ENCODE measurements around the gene CD300LB.

CD300LB gene

DNA sequence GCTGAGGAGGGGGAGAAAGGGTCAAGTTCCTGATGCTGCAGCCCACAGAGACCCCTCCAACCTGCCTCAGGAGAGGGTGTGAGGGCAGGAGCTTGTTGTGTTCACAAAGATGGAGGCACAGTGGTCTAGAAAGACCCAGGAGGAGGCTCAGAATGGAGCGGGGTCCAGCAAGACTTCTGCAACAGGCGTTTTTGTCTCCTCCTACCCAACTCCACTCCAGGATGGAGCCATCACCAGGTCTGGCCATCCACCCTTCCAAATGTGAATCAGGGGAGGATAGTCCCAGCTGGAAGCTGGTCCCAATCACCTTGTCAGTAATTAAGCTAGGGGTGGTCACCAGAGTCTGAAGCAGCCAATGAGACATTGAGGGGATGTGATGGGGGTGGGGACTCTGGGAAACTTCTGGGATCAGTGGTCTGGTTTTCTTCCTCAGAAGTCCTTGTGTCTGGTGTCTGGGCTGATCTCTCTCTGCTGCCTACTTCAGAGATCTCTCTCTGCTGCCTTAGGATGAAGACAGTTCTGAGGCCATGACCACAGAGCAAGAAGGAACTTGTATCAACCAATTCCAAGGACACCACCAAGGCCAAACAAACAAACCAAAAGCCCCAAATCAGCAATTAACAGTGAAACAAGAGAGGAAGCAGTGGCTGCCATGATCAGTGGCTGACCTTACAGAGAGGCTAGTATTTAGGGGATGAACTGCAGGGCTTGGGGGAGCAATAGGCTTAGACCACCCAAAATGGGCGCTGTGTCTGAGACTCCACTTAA is 14.5 kb downstream of the CD300LB start:
- TF ChIP-seq, protein P1, sequence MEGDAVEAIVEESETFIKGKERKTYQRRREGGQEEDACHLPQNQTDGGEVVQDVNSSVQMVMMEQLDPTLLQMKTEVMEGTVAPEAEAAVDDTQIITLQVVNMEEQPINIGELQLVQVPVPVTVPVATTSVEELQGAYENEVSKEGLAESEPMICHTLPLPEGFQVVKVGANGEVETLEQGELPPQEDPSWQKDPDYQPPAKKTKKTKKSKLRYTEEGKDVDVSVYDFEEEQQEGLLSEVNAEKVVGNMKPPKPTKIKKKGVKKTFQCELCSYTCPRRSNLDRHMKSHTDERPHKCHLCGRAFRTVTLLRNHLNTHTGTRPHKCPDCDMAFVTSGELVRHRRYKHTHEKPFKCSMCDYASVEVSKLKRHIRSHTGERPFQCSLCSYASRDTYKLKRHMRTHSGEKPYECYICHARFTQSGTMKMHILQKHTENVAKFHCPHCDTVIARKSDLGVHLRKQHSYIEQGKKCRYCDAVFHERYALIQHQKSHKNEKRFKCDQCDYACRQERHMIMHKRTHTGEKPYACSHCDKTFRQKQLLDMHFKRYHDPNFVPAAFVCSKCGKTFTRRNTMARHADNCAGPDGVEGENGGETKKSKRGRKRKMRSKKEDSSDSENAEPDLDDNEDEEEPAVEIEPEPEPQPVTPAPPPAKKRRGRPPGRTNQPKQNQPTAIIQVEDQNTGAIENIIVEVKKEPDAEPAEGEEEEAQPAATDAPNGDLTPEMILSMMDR (IDR thresholded peaks at IDR 0.05; ENCODE audit: insufficient read depth, low read length, missing control alignments) = no peak
- ChIA-PET POLR2A (no interaction called here), CTCF (no interaction called here)
- DNase-seq (ENCODE audit: low read depth, low spot score) = no peak
- no peak overlapping the region for H3K4me3 ChIP-seq (ENCODE audit: low read depth, low read length)

DNA sequence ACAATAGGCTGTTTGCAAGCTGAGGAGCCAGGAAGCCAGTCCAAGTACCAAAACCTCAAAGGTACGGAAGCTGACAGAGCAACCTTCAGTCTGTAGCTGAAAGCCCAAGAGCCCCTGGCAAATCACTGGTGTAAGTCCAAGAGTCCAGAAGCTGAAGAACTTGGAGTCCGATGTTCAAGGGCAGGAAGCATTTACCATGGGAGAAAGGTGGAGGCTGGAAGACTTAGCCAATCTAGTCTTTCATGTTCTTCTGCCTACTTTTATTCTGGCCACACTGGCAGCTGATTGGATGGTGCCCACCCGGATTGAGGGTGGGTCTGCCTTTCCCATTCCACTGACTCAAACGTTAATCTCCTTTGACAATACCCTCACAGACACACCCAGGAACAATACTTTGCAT is 15.3 kb downstream of the CD300LB start:
- no peak for DNase-seq (ENCODE audit: low read depth, low spot score)
- TF ChIP-seq, protein P1 (IDR thresholded peaks at IDR 0.05; ENCODE audit: insufficient read depth, low read length, missing control alignments) = no peak
- POLR2A ChIA-PET = no interaction called here
- CTCF ChIA-PET = no interaction called here
- H3K4me3 ChIP-seq (ENCODE audit: low read depth, low read length) = no peak overlapping the region

DNA sequence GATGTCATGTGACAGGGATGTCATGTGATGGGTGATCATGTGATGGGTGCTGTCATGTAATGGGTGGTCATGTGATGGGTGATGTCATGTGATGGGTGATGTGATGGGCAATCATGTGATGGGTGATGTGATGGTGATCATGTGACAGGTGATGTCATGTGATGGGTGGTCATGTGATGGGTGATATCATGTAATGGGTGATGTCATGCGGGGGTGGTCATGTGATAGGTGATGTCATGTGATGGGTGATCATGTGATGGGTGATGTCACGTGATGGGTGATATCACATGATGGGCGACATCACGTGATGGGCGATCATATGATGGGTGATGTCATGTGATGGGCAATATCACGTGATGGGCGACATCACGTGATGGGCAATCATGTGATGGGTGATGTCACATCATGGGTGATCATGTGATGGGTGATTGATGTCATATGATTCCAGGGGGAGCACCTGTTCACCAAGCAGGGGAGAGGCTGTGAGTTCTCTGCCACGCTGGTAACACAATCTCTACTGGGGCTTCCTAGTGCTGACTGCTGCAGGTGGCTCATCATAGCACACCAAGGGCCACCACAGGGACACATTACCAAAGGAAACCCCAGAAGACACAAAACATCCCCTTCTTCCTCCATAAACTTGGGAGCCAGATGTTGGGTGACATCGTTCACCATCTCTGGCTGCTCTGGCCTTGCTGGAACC is 16.5 kb downstream of the CD300LB start:
- POLR2A ChIA-PET = no interaction called here
- no peak overlapping the region for H3K4me3 ChIP-seq (ENCODE audit: low read depth, low read length)
- CTCF ChIA-PET = no interaction called here
- DNase-seq (ENCODE audit: low read depth, low spot score) = no peak
- TF ChIP-seq, protein P1 (IDR thresholded peaks at IDR 0.05; ENCODE audit: insufficient read depth, low read length, missing control alignments) = no peak

DNA sequence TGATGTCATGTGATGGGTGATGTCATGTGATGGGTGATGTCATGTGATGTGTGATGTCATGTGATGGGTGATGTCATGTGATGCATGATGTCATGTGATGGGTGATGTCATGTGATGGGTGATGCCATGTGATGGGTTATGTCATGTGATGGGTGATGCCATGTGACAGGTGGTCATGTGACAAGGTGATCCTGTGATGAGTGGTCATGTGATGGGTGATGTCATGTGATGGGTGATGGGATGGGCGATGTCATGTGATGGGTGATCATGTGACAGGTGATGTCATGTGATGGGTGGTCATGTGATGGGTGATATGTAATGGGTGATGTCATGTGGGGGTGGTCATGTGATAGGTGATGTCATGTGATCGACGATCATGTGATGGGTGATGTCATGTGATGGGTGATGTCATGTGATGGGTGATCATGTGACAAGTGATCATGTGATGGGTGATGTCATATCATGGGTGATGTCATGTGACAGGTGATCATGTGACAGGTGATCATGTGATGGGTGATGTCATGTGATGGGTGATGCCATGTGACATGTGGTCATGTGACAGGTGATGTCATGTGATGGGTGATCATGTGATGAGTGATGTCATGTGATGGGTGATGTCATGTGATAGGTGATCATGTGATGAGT is 17.2 kb downstream of the CD300LB start:
- POLR2A ChIA-PET = no interaction called here
- TF ChIP-seq, protein P1 (IDR thresholded peaks at IDR 0.05; ENCODE audit: insufficient read depth, low read length, missing control alignments) = no peak
- H3K4me3 ChIP-seq (ENCODE audit: low read depth, low read length) = no peak overlapping the region
- CTCF ChIA-PET = no interaction called here
- no peak for DNase-seq (ENCODE audit: low read depth, low spot score)

DNA sequence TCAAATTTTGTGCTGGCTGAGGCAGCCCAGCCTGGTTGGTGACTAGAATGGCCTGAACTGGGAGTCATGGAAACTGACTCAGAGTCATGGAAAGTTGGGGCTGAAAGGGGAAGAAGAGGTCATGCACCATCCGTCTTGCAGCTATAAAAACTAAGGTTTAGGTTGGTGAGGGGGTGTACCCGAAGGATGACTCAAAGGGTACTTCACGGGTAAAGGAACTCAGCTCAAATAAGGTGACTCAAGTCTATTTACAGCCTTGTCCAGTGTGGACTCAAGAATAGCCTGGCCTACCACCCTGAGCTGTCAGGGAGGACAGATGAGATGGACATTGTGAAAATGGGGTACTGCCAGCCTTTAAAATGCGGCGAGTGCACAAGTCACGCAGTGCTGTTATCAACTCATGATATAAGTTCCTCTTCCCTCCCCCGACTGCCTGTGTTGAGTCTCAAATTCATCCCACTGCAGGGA is 18.6 kb downstream of the CD300LB start:
- no peak overlapping the region for H3K4me3 ChIP-seq (ENCODE audit: low read depth, low read length)
- ChIA-PET POLR2A (no interaction called here), CTCF (interaction anchor here (1.0 kb wide), 1 partner anchor 132 kb away, joined by 3 read pairs; no protein-coding TSS in a partner anchor)
- no peak for DNase-seq (ENCODE audit: low read depth, low spot score)
- TF ChIP-seq, protein P1 (IDR thresholded peaks at IDR 0.05; ENCODE audit: insufficient read depth, low read length, missing control alignments) = no peak

DNA sequence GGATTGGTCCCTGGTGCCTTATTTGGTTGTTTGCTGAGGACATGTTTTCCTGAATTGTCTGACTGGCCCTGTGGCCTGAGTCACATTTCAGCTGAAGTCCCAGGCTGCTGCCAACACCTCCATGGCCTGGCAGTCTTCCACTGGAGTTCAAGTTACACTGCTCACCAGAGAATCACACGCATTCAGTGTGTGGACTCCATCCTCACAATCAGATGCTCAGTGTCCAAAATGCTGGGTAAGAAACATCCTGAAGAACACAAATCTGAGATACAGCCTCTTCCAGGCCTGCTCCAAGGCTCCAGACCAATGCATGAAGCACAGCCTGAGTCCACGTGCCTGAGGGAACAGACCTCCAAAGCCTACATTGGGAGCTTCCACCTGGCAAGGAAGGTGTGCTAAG is 19.2 kb downstream of the CD300LB start:
- TF ChIP-seq, protein P1 (IDR thresholded peaks at IDR 0.05; ENCODE audit: insufficient read depth, low read length, missing control alignments) = no peak
- H3K4me3 ChIP-seq (ENCODE audit: low read depth, low read length) = no peak overlapping the region
- ChIA-PET POLR2A (no interaction called here), CTCF (interaction anchor here (1.0 kb wide), 1 partner anchor 132 kb away, joined by 3 read pairs; no protein-coding TSS in a partner anchor)
- DNase-seq (ENCODE audit: low read depth, low spot score) = no peak
